CD8-positive, alpha-beta memory T cell (primary cell): Measurements from ENCODE around the gene REPIN1. TPM values are rescaled to one million over a fixed set of nuclear protein-coding genes. Genes with fewer than 3 reads are reported as not detected.

ENCODE experiments used
- CTCF ChIA-PET: fragments of 350-600 bp; sonication (Branson Sonifier 250); formaldehyde crosslinking; loops from one replicate; lab custom pipeline; 2021; ENCODE audit warnings: antibody characterized with exemption; lab: Charles Lee
- POLR2A ChIA-PET: fragments of 350-600 bp; sonication (Branson Sonifier 250); formaldehyde crosslinking; loops from one replicate; lab custom pipeline; 2021; ENCODE audit warnings: antibody characterized with exemption; lab: Charles Lee
- DNase-seq, 5 donors: peaks; one replicate each; pipeline versions ENCODE4 v3.0.0 to v3.0.0-alpha.2; 2020 to 2022; ENCODE audit warnings: mixed read lengths in 1 of 5
- H3K27ac ChIP-seq: one replicate; pipeline ENCODE4 v1.7.0; 2013; ENCODE audit warnings: low read depth, mild to moderate bottlenecking, low read length, moderate library complexity
- H3K27me3 ChIP-seq: 2 replicates; pipeline ENCODE4 v1.7.0; 2013; ENCODE audit warnings: low read length, mild to moderate bottlenecking; ENCODE audit not compliant: insufficient read depth, poor library complexity, severe bottlenecking
- H3K36me3 ChIP-seq: 2 replicates; pipeline ENCODE4 v1.7.0; 2013; ENCODE audit warnings: mild to moderate bottlenecking, low read length, moderate library complexity; ENCODE audit not compliant: insufficient read depth
- H3K4me1 ChIP-seq: 2 replicates; pipeline ENCODE4 v1.7.0; 2013; ENCODE audit warnings: mild to moderate bottlenecking, low read length, moderate library complexity; ENCODE audit not compliant: insufficient read depth
- H3K4me3 ChIP-seq: 2 replicates; pipeline ENCODE4 v1.7.0; 2013; ENCODE audit warnings: mild to moderate bottlenecking, low read length
- H3K9me3 ChIP-seq: 2 replicates; pipeline ENCODE4 v1.7.0; 2013; ENCODE audit warnings: mild to moderate bottlenecking, low read length
- H3K27ac Mint-ChIP-seq, 8 donors: one replicate each; pipeline ENCODE4 v1.8.0; 2020 to 2021; ENCODE audit warnings: mixed read lengths in 8 of 8, mild to moderate bottlenecking in 6 of 8, inconsistent platforms in 3 of 8, moderate library complexity in 3 of 8
- H3K27me3 Mint-ChIP-seq, 2 donors: one replicate each; pipeline ENCODE4 v1.8.0; 2020 to 2021; ENCODE audit warnings: mixed read lengths in 2 of 2, mild to moderate bottlenecking in 1 of 2, moderate library complexity in 1 of 2
- H3K36me3 Mint-ChIP-seq, 3 donors: one replicate each; pipeline ENCODE4 v1.8.0; 2020 to 2021; ENCODE audit warnings: mixed read lengths in 3 of 3, inconsistent platforms in 1 of 3, mild to moderate bottlenecking in 1 of 3
- H3K4me1 Mint-ChIP-seq, 3 donors: one replicate each; pipeline ENCODE4 v1.8.0; 2020 to 2021; ENCODE audit warnings: mixed read lengths in 3 of 3, inconsistent platforms in 1 of 3, mild to moderate bottlenecking in 1 of 3
- H3K4me3 Mint-ChIP-seq, 7 donors: one replicate each; pipeline ENCODE4 v1.8.0; 2020 to 2021; ENCODE audit warnings: mixed read lengths in 7 of 7, mild to moderate bottlenecking in 6 of 7, moderate library complexity in 4 of 7, inconsistent platforms in 2 of 7
- H3K9me3 Mint-ChIP-seq, 5 donors: one replicate each; pipeline ENCODE4 v1.8.0; 2020 to 2022; ENCODE audit warnings: mixed read lengths in 5 of 5, mild to moderate bottlenecking in 3 of 5, moderate library complexity in 2 of 5, inconsistent platforms in 1 of 5
- polyA plus RNA-seq: library from polyadenylated mRNA; unstranded; fragments of 300-500 nt; fragmentation: Illumina TruSeq; gene quantifications from one replicate; pipeline ENCODE4 v1.2.3, GENCODE V29; 2021
- total RNA-seq, 2 experiments: library from RNA; stranded (reverse); gene quantifications; one replicate each; pipeline ENCODE4 v1.2.3, GENCODE V29; 2021

The REPIN1 gene
- total and polyA plus RNA-seq, 3 experiments from 2014 or later = 57.0 to 60.8 (median 58.2) TPM

DNA sequence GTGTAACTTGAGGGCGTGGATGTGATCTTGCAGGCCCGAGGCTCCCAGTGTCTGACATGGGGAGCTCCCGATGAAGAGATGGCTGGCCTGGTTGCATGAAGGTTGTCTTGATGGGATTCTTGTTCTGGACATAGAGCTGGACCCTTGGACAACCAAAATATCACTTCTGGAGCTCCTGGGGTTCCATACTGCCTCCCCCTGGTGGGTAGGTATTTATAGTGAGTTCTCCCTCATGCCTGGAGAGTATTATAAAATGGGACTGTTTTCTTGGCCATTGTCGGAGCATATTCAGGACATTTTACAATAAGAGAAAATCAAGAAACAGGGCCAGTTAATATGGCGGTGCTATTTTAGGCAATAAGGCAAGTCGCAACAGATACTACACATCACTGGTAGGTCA is 49.2 kb downstream of the REPIN1 start:
- Histone ChIP-seq H3K4me1 (peaks cover 4% of the 10 kb centered on the region), H3K36me3 (no peaks in the 10 kb centered on the region), H3K27me3 (no peaks in the 10 kb centered on the region), H3K27ac (no peak overlapping the region), H3K4me3 (no peak overlapping the region), H3K9me3 (no peaks in the 10 kb centered on the region)
- peaks cover 0 to 3% (median 2%) of the 10 kb centered on the region in 3 donors for H3K36me3 Mint-ChIP-seq
- peak overlapping the region in 1 of 8 donors; percentile 47 for H3K27ac Mint-ChIP-seq
- H3K9me3 Mint-ChIP-seq = no peaks in the 10 kb centered on the region
- no peak for DNase-seq
- POLR2A ChIA-PET = no interaction called here
- H3K4me3 Mint-ChIP-seq = no peak overlapping the region
- H3K27me3 Mint-ChIP-seq = peaks cover 0 to 4% of the 10 kb centered on the region in 2 donors
- peaks cover 5 to 7% (median 6%) of the 10 kb centered on the region in 3 donors for H3K4me1 Mint-ChIP-seq
- CTCF ChIA-PET = interaction anchor here (0.6 to 2.5 kb wide), 2 partner anchors 12 to 631 kb away, joined by 3 to 8 read pairs; a partner anchor contains a TSS

- H3K4me1 Mint-ChIP-seq = peaks cover 5 to 7% (median 6%) of the 10 kb centered on the region in 3 donors
- no peaks in the 10 kb centered on the region for H3K9me3 ChIP-seq
- no peak overlapping the region for H3K27ac ChIP-seq
- CTCF ChIA-PET = interaction anchor here (0.7 to 1.5 kb wide), 3 partner anchors 12 to 135 kb away, joined by 3 to 5 read pairs (median 4); no protein-coding TSS in a partner anchor
- no peaks in the 10 kb centered on the region for H3K9me3 Mint-ChIP-seq
- no peaks in the 10 kb centered on the region for H3K36me3 ChIP-seq
- H3K27me3 ChIP-seq = no peaks in the 10 kb centered on the region
- peaks cover 4% of the 10 kb centered on the region for H3K4me1 ChIP-seq
- H3K36me3 Mint-ChIP-seq = no peaks in the 10 kb centered on the region
- H3K27ac Mint-ChIP-seq = no peak overlapping the region
- no peak for DNase-seq
- H3K4me3 ChIP-seq = no peak overlapping the region
- POLR2A ChIA-PET = no interaction called here
- H3K27me3 Mint-ChIP-seq = peaks cover 0 to 4% of the 10 kb centered on the region in 2 donors
- no peak overlapping the region for H3K4me3 Mint-ChIP-seq
These were observed 51.6 kb downstream of the REPIN1 start for GRCh38 chr7:150420242-150420641.

- Mint-ChIP-seq H3K36me3 (no peaks in the 10 kb centered on the region), H3K4me3 (peak overlapping the region in 5 of 7 donors; percentile 1 to 67 (median 39)), H3K27me3 (peaks cover 0 to 4% of the 10 kb centered on the region in 2 donors), H3K4me1 (peaks cover 5 to 7% (median 6%) of the 10 kb centered on the region in 3 donors), H3K27ac (peak overlapping the region in 3 of 8 donors; percentile 43 to 71 (median 71)), H3K9me3 (no peaks in the 10 kb centered on the region)
- Histone ChIP-seq H3K27ac (no peak overlapping the region), H3K9me3 (no peaks in the 10 kb centered on the region), H3K4me3 (no peak overlapping the region), H3K4me1 (peaks cover 4% of the 10 kb centered on the region), H3K27me3 (no peaks in the 10 kb centered on the region), H3K36me3 (no peaks in the 10 kb centered on the region)
- ChIA-PET CTCF (interaction anchor here (0.6 to 1.6 kb wide), 12 partner anchors 15 to 334 kb away, joined by 3 to 13 read pairs (median 4); a partner anchor contains a TSS), POLR2A (no interaction called here)
- DNase-seq = peak; percentile 71 to 86 (median 79)
These were observed 52.5 kb downstream of the REPIN1 start for GRCh38 chr7:150420987-150421674.

- Mint-ChIP-seq H3K9me3 (no peaks in the 10 kb centered on the region), H3K4me1 (peaks cover 5 to 7% (median 6%) of the 10 kb centered on the region in 3 donors), H3K27ac (no peak overlapping the region)
These were observed 53.2 kb downstream of the REPIN1 start for GRCh38 chr7:150421831-150422230.

More at GRCh38 chr7:150421831-150422230, 53.2 kb downstream of the REPIN1 start:
- H3K4me1 ChIP-seq = peaks cover 4% of the 10 kb centered on the region
- H3K4me3 ChIP-seq = no peak overlapping the region
- no peak overlapping the region for H3K27ac ChIP-seq
- H3K36me3 ChIP-seq = no peaks in the 10 kb centered on the region
- Mint-ChIP-seq H3K27me3 (peaks cover 0 to 4% of the 10 kb centered on the region in 2 donors), H3K36me3 (no peaks in the 10 kb centered on the region), H3K4me3 (no peak overlapping the region)
- POLR2A ChIA-PET = no interaction called here
- CTCF ChIA-PET = interaction anchor here (0.7 to 1.6 kb wide), 10 partner anchors 16 to 334 kb away, joined by 3 to 13 read pairs (median 4); a partner anchor contains a TSS
- no peaks in the 10 kb centered on the region for H3K27me3 ChIP-seq
- H3K9me3 ChIP-seq = no peaks in the 10 kb centered on the region
- no peak for DNase-seq

Other genes with a start within 250 kb of the REPIN1 start
- gene LRRC61, start 45.5 kb upstream of the REPIN1 start, total RNA-seq = 10 to 100 TPM; 27.9 to 32.0 TPM
- 25.8 TPM for gene LRRC61, start 45.5 kb upstream of the REPIN1 start, polyA plus RNA-seq
- gene ACTR3C, start 45.3 kb upstream of the REPIN1 start, total RNA-seq = 1 to 10 TPM; 4.5 to 6.6 TPM
- 4.7 TPM for gene ACTR3C, start 45.3 kb upstream of the REPIN1 start, polyA plus RNA-seq
- not detected for gene RARRES2, start 27.2 kb upstream of the REPIN1 start, total RNA-seq
- gene RARRES2, start 27.2 kb upstream of the REPIN1 start, polyA plus RNA-seq = not detected
- 1 to 10 TPM; 6.0 TPM for gene ZNF775, start 10.5 kb downstream of the REPIN1 start, total RNA-seq
- 8.7 TPM for gene ZNF775, start 10.5 kb downstream of the REPIN1 start, polyA plus RNA-seq
- 10 to 100 TPM; 11.8 to 12.3 TPM for gene GIMAP8, start 81.8 kb downstream of the REPIN1 start, total RNA-seq
- 30.1 TPM for gene GIMAP8, start 81.8 kb downstream of the REPIN1 start, polyA plus RNA-seq
- gene GIMAP7, start 146.1 kb downstream of the REPIN1 start, total RNA-seq = 10 to 100 TPM; 47.3 to 51.4 TPM
- gene GIMAP7, start 146.1 kb downstream of the REPIN1 start, polyA plus RNA-seq = 861 TPM
- gene GIMAP4, start 198.6 kb downstream of the REPIN1 start, total RNA-seq = 10 to 100 TPM; 57.3 to 59.3 TPM
- 577 TPM for gene GIMAP4, start 198.6 kb downstream of the REPIN1 start, polyA plus RNA-seq